Measurements from ENCODE around the gene SPOP.
"Not testable (repeated sequence)": the region's sequence is repeated elsewhere in the genome, so short reads cannot be mapped to it uniquely, and the experiment has no call there.

The SPOP gene

GRCh38 chr17:49570540-49571242 lies 107.2 kb downstream of the SPOP start:
- no peak for DNase-seq

GRCh38 chr17:49568695-49569047 lies 109.2 kb downstream of the SPOP start:
- not testable (repeated sequence) for DNase-seq

- DNase-seq = peak; percentile 88
Observed at GRCh38 chr17:49567871-49568694, 109.8 kb downstream of the SPOP start.

GRCh38 chr17:49567104-49567521 lies 110.8 kb downstream of the SPOP start:
- DNase-seq = no peak

GRCh38 chr17:49566668-49567071 lies 111.2 kb downstream of the SPOP start:
- DNase-seq = no peak

GRCh38 chr17:49565948-49566491 lies 111.9 kb downstream of the SPOP start:
- DNase-seq = no peak

GRCh38 chr17:49564638-49565037 lies 113.3 kb downstream of the SPOP start:
- no peak for DNase-seq

GRCh38 chr17:49557312-49558024 lies 120.4 kb downstream of the SPOP start:
- peak; percentile 48 for DNase-seq

GRCh38 chr17:49556223-49556943 lies 121.5 kb downstream of the SPOP start:
- DNase-seq = peak; percentile 85

- DNase-seq = no peak
Observed at GRCh38 chr17:49555495-49556222, 122.2 kb downstream of the SPOP start.

GRCh38 chr17:49554694-49555494 lies 123.0 kb downstream of the SPOP start:
- DNase-seq = no peak

GRCh38 chr17:49553676-49554335 lies 124.1 kb downstream of the SPOP start:
- DNase-seq = no peak

- no peak for DNase-seq
Observed at GRCh38 chr17:49552070-49552751, 125.7 kb downstream of the SPOP start.

- DNase-seq = no peak
Observed at GRCh38 chr17:49551221-49552069, 126.5 kb downstream of the SPOP start.

GRCh38 chr17:49550764-49551163 lies 127.1 kb downstream of the SPOP start:
- DNase-seq = not testable (repeated sequence)

GRCh38 chr17:49549691-49550678 lies 127.9 kb downstream of the SPOP start:
- DNase-seq = no peak

GRCh38 chr17:49549311-49549605 lies 128.6 kb downstream of the SPOP start:
- DNase-seq = no peak
